HG03460 (cell line): ENCODE measurements around the gene SLC45A2.
"Not testable (repeated sequence)": the region's sequence is repeated elsewhere in the genome, so short reads cannot be mapped to it uniquely, and the experiment has no call there.

Experiments used
- ATAC-seq: cut with Tn5 transposase; IDR thresholded peaks from one replicate; pipeline ENCODE4 v1.9.1; 2021; ENCODE audit not compliant: unreplicated experiment

SLC45A2 gene

DNA sequence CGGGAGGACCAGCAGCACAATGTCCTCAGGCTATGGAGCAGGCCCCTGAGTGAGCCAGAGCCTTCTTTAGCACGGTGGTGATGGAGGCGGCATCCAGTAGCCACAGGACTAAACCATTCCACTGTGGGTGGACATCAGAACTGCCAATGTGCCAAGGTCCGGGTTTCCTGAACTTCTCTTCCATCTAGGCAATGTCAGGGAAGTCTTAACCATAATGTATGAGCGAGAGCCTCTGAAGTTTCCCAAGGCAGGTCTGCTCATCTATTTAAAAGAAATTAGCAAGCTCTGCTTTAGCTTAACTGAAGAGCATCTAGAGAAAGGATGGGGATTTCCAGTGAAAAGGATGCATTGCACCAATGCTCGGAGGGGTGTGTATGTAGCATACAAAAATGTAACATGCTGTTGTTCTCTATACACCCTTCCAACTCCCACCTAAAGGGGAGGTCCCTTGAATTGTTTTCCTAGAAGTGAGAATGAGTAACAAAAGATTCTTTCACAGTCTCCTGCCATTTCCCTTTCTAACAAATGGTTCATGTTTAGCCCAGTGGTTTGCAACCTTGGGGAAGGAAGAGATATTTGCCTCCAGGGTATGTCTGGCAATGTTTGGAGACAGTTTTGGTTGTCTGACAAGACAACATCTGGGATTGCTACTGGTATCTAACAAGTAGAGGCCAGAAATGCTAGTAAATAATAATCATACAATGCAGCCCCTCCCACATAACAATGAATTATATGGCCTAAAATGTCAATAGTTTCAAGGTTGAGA, 54.4 kb downstream of the SLC45A2 start:
- no peak for ATAC-seq

DNA sequence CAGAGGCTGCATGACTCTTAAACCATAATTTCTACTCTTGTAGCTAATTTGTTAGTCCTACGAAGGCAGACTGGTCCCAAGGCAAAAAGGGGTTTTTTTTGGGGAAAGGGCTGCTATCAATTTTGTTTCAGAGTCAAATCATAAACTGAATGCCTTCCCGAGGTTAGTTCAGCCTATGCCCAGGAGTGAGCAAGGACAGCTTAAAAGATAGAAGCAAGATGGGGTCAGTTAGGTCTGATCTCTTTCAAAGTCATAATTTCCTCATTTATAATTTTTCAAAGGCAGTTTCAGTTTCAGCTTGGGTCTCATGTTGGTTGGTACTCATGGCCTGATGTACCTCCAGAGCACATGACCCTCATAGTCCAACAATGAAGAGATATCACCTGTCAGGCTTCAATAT, 56.2 kb downstream of the SLC45A2 start:
- no peak for ATAC-seq

DNA sequence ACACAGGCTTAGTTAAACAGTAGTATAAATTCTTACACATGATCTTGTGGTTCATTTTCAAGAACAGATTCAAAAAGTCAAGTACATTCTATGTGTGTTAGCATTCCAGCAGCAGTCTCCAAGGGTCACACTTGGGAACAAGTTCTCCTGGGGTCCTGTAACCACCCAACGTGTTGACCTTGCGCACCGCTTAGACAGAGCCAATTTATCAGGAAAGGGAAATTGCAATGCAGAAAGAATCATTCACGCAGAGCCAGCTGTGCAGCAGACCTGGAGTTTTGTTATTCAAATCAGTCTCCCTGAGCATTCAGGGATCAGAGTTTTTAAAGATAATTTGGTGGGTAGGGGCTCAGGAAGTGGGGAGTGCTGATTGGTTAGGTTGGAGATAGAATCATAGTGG, 56.8 kb downstream of the SLC45A2 start:
- ATAC-seq = no peak

DNA sequence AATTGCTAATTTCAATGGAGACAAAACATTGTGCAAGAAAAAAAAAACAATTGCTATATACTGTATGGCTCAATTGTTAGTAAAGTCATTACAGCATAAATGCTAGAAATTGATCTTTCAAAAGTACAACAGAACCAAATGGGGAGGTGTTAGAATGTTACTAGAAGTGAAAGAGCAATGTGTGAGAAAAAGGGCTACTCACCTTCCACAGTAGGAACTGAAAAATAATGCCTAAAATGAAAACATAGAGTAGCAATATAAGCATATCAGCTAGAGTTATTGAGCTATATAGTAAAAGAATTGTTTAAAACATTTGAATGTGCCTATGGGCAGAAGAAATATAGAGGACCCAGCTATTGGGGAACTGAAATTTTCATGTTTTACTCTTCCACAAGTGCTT, 59.2 kb downstream of the SLC45A2 start:
- ATAC-seq = no peak

DNA sequence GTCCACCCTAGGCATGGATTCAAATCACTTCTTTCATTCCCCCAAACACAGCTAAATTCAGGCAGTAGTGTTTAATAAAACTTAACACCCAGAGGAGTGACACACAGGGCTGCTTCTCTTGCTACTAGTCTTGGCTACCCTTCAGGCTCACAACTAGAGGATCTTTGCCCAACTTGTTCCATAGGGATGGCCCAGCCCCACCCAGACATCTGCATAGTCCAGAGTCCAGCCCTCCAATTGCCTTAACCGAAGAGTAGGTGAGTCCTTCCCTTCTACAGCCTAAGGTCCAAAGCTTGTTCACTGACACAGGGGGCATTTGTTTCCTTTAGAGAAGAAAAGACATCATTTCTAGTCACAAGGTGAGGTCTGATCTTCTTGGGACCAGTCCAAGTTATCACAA, 63.5 kb downstream of the SLC45A2 start:
- ATAC-seq = no peak

DNA sequence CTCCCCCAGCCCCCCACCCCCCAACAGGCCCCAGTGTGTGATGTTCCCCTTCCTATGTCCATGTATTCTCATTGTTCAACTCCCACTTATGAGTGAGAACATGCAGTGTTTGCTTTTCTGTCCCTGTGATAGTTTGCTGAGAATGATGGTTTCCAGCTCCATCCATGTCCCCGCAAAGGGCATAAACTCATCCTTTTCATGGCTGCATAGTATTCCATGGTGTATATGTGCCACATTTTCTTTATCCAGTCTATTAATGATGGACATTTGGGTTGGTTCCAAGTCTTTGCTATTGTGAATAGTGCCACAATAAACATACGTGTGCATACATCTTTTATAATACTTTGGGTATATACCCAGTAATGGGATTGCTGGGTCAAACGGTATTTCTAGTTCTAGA, 69.6 kb downstream of the SLC45A2 start:
- not testable (repeated sequence) for ATAC-seq

DNA sequence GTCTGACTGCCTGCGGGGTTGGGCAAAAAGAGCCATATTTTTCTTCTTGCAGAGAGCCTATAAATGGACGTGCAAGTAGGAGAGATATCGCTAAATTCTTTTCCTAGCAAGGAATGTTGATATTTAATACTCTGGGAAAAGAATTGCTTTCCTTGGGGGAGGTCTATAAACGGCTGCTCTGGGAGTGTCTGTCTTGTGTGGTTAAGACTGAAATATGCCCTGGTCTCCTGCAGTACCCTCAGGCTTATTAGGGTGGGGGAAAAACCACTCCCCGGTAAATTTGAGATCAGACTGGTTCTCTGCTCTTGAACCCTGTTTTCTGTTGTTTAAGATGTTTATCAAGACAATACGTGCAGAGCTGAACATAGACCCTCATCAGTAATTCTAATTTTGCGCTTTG, 78.2 kb downstream of the SLC45A2 start:
- not testable (repeated sequence) for ATAC-seq

DNA sequence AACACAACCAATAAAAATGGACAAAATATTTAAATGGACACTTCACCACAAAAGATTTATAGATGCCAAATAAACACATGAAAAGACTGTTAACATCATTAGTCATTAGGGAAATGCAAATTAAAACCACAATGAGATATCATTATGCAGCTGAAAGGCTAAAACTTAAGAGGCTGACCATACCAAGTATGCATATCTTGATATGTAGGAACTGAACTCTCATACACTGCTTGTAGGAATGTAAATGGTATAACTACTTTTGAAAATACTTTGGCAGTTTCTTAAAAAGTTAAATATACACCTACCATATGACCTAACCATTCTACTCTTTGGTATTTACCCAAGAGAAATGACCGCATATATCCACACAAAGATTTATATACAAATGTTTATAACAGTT, 79.1 kb downstream of the SLC45A2 start:
- no peak for ATAC-seq

DNA sequence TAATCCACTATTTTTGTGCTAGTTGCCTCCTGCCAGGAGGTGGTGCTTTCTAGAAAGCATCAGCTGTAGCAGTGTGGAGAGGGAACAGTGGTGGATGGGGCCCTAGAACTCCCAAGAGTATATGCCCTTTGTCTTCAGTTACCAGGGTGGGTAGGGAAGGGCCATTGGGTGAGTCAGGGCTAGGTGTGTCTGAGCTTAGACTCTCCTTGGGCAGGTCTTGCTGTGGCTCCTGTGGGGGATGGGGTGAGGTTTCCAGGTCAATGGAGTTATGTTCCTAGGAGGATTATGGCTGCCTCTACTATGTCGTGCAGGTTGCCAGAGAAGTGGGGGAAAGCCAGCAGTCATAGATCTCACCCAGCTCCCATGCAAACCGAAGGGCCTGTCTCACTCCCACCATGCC, 81.4 kb downstream of the SLC45A2 start:
- no peak for ATAC-seq

DNA sequence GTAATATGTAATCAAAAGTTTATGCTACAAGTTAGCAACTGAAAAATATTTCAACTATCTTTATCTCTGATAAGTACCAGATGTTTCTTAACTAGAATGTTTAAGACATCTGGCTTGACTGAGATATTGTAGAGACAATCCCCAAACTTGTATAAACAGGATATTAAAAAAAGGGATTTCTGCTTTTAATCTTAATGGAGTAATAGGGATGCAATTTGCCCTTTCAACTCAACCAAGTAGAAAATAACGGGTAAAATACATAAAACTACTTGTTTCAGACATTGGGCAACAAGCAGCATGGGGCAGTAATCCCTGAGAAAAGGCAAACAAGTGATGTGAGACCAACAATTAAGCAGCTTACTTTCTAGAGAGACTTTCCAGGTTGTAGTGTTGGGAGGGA, 83.3 kb downstream of the SLC45A2 start:
- ATAC-seq = no peak
